ENCODE results near the gene ZFYVE9.

Gene ZFYVE9

GRCh38 chr1:52216907-52217458 lies 75.1 kb downstream of the ZFYVE9 start:
- in situ Hi-C loops (cut with HindIII; ENCODE audit: low pct_unique_long_range_greater_than_20kb, low sequenced_read_pairs), result no loop called here
- no peak for DNase-seq (ENCODE audit: low read depth in 1 of 2, low spot score in 1 of 2)
- TF ChIP-seq JUND (IDR thresholded peaks at IDR 0.05; ENCODE audit: low read depth), result no peak

GRCh38 chr1:52225174-52225573 lies 83.3 kb downstream of the ZFYVE9 start:
- in situ Hi-C loops (cut with HindIII; ENCODE audit: low pct_unique_long_range_greater_than_20kb, low sequenced_read_pairs), result no loop called here
- no peak for TF ChIP-seq JUND (IDR thresholded peaks at IDR 0.05; ENCODE audit: low read depth)
- no peak for DNase-seq (ENCODE audit: low read depth in 1 of 2, low spot score in 1 of 2)

- in situ Hi-C loops (cut with HindIII; ENCODE audit: low pct_unique_long_range_greater_than_20kb, low sequenced_read_pairs), result no loop called here
- no peak for TF ChIP-seq JUND (IDR thresholded peaks at IDR 0.05; ENCODE audit: low read depth)
- no peak for DNase-seq (ENCODE audit: low read depth in 1 of 2, low spot score in 1 of 2)
These were observed 87.6 kb downstream of the ZFYVE9 start for GRCh38 chr1:52229494-52229893.

GRCh38 chr1:52233463-52233862 lies 91.6 kb downstream of the ZFYVE9 start:
- DNase-seq (ENCODE audit: low read depth in 1 of 2, low spot score in 1 of 2), result no peak
- in situ Hi-C loops (cut with HindIII; ENCODE audit: low pct_unique_long_range_greater_than_20kb, low sequenced_read_pairs), result no loop called here
- no peak for TF ChIP-seq JUND (IDR thresholded peaks at IDR 0.05; ENCODE audit: low read depth)

- TF ChIP-seq JUND (IDR thresholded peaks at IDR 0.05; ENCODE audit: low read depth), result no peak
- DNase-seq (ENCODE audit: low read depth in 1 of 2, low spot score in 1 of 2), result no peak
- in situ Hi-C loops (cut with HindIII; ENCODE audit: low pct_unique_long_range_greater_than_20kb, low sequenced_read_pairs), result no loop called here
These were observed 92.1 kb downstream of the ZFYVE9 start for GRCh38 chr1:52234014-52234413.

GRCh38 chr1:52234708-52235107 lies 92.8 kb downstream of the ZFYVE9 start:
- DNase-seq (ENCODE audit: low read depth in 1 of 2, low spot score in 1 of 2), result no peak

GRCh38 chr1:52235646-52236045 lies 93.8 kb downstream of the ZFYVE9 start:
- in situ Hi-C loops (cut with HindIII; ENCODE audit: low pct_unique_long_range_greater_than_20kb, low sequenced_read_pairs), result no loop called here
- TF ChIP-seq JUND (IDR thresholded peaks at IDR 0.05; ENCODE audit: low read depth), result no peak
- DNase-seq (ENCODE audit: low read depth in 1 of 2, low spot score in 1 of 2), result no peak

More at GRCh38 chr1:52234708-52235107, 92.8 kb downstream of the ZFYVE9 start:
- TF ChIP-seq JUND (IDR thresholded peaks at IDR 0.05; ENCODE audit: low read depth), result no peak
- in situ Hi-C loops (cut with HindIII; ENCODE audit: low pct_unique_long_range_greater_than_20kb, low sequenced_read_pairs), result no loop called here

GRCh38 chr1:52237430-52237829 lies 95.5 kb downstream of the ZFYVE9 start:
- DNase-seq (ENCODE audit: low read depth in 1 of 2, low spot score in 1 of 2), result no peak
- TF ChIP-seq JUND (IDR thresholded peaks at IDR 0.05; ENCODE audit: low read depth), result no peak
- in situ Hi-C loops (cut with HindIII; ENCODE audit: low pct_unique_long_range_greater_than_20kb, low sequenced_read_pairs), result no loop called here

GRCh38 chr1:52238474-52238873 lies 96.6 kb downstream of the ZFYVE9 start:
- no peak for TF ChIP-seq JUND (IDR thresholded peaks at IDR 0.05; ENCODE audit: low read depth)
- in situ Hi-C loops (cut with HindIII; ENCODE audit: low pct_unique_long_range_greater_than_20kb, low sequenced_read_pairs), result no loop called here
- DNase-seq (ENCODE audit: low read depth in 1 of 2, low spot score in 1 of 2), result no peak

- no peak for DNase-seq (ENCODE audit: low read depth in 1 of 2, low spot score in 1 of 2)
- no peak for TF ChIP-seq JUND (IDR thresholded peaks at IDR 0.05; ENCODE audit: low read depth)
- in situ Hi-C loops (cut with HindIII; ENCODE audit: low pct_unique_long_range_greater_than_20kb, low sequenced_read_pairs), result no loop called here
These were observed 97.2 kb downstream of the ZFYVE9 start for GRCh38 chr1:52238887-52239707.

- DNase-seq (ENCODE audit: low read depth in 1 of 2, low spot score in 1 of 2), result no peak
- TF ChIP-seq JUND (IDR thresholded peaks at IDR 0.05; ENCODE audit: low read depth), result no peak
- in situ Hi-C loops (cut with HindIII; ENCODE audit: low pct_unique_long_range_greater_than_20kb, low sequenced_read_pairs), result no loop called here
These were observed 97.8 kb downstream of the ZFYVE9 start for GRCh38 chr1:52239708-52240001.

- no peak for TF ChIP-seq JUND (IDR thresholded peaks at IDR 0.05; ENCODE audit: low read depth)
- in situ Hi-C loops (cut with HindIII; ENCODE audit: low pct_unique_long_range_greater_than_20kb, low sequenced_read_pairs), result no loop called here
- DNase-seq (ENCODE audit: low read depth in 1 of 2, low spot score in 1 of 2), result no peak
These were observed 98.8 kb downstream of the ZFYVE9 start for GRCh38 chr1:52240592-52241210.

GRCh38 chr1:52243221-52243987 lies 101.5 kb downstream of the ZFYVE9 start:
- DNase-seq (ENCODE audit: low read depth in 1 of 2, low spot score in 1 of 2), result no peak
- in situ Hi-C loops (cut with HindIII; ENCODE audit: low pct_unique_long_range_greater_than_20kb, low sequenced_read_pairs), result no loop called here
- no peak for TF ChIP-seq JUND (IDR thresholded peaks at IDR 0.05; ENCODE audit: low read depth)

All from T47D (cell line).